Mucosa of descending colon (tissue), 3 donors: ENCODE data around the gene CCDC12. TPM values are rescaled to one million over a fixed set of nuclear protein-coding genes. Genes with fewer than 3 reads are reported as not detected.

Source experiments
- ATAC-seq: fragments of 200-7000 bp; cut with Tn5 transposase; one replicate; pipeline ENCODE4 v1.9.1; 2020; ENCODE audit warnings: mild to moderate bottlenecking, moderate library complexity
- DNase-seq, 3 donors: peaks; one replicate each; pipeline ENCODE4 v3.0.0-alpha.2; 2020
- H3K36me3 ChIP-seq: fragments of 200-600 bp; one replicate; pipeline ENCODE4 v1.8.0; 2021; ENCODE audit warnings: low read depth, mild to moderate bottlenecking
- H3K4me1 ChIP-seq: fragments of 200-600 bp; one replicate; pipeline ENCODE4 v1.8.0; 2021; ENCODE audit warnings: low read depth, mild to moderate bottlenecking
- H3K4me3 ChIP-seq: fragments of 200-600 bp; one replicate; pipeline ENCODE4 v1.8.0; 2021; ENCODE audit warnings: mild to moderate bottlenecking
- H3K9me3 ChIP-seq: fragments of 200-600 bp; one replicate; pipeline ENCODE4 v1.8.0; 2021; ENCODE audit warnings: mild to moderate bottlenecking
- intact Hi-C, 2 donors: fragments of 100-400 bp; cut with DNase I in 1 of 2; cut with micrococcal nuclease in 1 of 2; formaldehyde crosslinking; loops; one replicate each; pipeline versions ENCODE4 v1.11.0 to v1.11.1; 2022; cut with DNase I, micrococcal nuclease
- total RNA-seq, 3 donors: library from RNA; stranded (reverse); fragmentation: NEBNext Ultra II Directional in 2 of 3; extraction: Animal tissue kit (Norgen Biotek cat#: 25700) in 2 of 3; gene quantifications; one replicate each; pipeline versions ENCODE4 v1.2.1 to v1.2.4, GENCODE V29; 2021 to 2023
- TF ChIP-seq, protein P1 (sequence below): fragments of 200-600 bp; IDR thresholded peaks from one replicate; pipeline ENCODE4 v1.8.0; 2022; ENCODE audit warnings: antibody characterized with exemption, mild to moderate bottlenecking
- donor health status: DM: no; HTN: no; CAD: no; lungs with moderate emphysema.
- donor health status: DM: no; HTN: no; CAD: no.
- donor health status: DM: no; HTN: yes; CAD: no.

CCDC12 gene
- total RNA-seq, 3 donors from 2014 or later, result 40.7 to 59.2 (median 45.0) TPM

DNA sequence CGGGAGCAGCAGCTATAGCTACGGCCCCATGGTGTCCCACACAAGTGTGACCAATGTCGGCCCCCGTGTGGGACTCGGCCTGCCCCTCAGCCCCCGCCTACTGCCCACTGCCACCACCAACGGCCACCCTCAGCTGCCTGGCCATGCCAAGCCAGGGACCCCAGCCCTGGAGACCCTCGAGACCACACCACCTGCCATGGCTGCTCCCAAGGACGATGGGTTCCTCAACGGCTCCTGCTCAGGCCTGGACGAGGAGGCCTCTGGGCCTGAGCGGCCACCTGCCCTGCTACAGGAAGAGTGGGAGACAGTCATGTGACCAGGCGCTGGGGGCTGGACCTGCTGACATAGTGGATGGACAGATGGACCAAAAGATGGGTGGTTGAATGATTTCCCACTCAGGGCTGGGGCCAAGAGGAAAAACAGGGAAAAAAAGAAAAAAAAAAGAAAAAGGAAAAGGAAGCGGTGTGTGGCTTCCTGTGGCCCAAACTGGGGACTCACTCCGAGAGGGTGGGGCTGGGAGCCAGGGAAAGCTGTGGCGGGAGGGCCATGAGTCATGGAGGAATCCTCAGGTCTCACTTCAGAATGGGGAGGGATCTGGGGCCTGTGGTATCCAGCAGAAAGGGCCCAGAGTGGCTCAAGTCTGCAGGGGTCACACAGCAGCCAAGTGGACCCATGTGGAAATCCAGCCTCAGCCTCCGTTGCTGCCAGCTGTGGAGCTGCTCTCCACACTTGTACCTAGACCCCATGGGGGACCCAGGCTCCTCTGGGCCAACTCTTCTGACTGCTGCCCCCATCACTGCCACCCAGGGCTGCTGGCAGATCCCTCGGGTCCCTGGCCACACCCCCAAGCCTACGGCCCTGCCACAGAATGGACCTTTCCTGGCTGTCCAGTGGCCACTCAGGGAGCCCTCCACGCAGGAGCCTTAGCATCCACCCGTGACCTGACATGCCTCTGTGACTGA lies 72.9 kb downstream of the CCDC12 start:
- intact Hi-C loops, result no loop called here
- no peaks in the 10 kb centered on the region for H3K36me3 ChIP-seq
- TF ChIP-seq, protein P1, sequence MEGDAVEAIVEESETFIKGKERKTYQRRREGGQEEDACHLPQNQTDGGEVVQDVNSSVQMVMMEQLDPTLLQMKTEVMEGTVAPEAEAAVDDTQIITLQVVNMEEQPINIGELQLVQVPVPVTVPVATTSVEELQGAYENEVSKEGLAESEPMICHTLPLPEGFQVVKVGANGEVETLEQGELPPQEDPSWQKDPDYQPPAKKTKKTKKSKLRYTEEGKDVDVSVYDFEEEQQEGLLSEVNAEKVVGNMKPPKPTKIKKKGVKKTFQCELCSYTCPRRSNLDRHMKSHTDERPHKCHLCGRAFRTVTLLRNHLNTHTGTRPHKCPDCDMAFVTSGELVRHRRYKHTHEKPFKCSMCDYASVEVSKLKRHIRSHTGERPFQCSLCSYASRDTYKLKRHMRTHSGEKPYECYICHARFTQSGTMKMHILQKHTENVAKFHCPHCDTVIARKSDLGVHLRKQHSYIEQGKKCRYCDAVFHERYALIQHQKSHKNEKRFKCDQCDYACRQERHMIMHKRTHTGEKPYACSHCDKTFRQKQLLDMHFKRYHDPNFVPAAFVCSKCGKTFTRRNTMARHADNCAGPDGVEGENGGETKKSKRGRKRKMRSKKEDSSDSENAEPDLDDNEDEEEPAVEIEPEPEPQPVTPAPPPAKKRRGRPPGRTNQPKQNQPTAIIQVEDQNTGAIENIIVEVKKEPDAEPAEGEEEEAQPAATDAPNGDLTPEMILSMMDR, result no peak
- peak in 1 of 3 donors; percentile 38 for DNase-seq
- no peak overlapping the region for H3K4me3 ChIP-seq
- peaks cover 3% of the 10 kb centered on the region for H3K4me1 ChIP-seq
- H3K9me3 ChIP-seq, result no peaks in the 10 kb centered on the region
- no peak for ATAC-seq

DNA sequence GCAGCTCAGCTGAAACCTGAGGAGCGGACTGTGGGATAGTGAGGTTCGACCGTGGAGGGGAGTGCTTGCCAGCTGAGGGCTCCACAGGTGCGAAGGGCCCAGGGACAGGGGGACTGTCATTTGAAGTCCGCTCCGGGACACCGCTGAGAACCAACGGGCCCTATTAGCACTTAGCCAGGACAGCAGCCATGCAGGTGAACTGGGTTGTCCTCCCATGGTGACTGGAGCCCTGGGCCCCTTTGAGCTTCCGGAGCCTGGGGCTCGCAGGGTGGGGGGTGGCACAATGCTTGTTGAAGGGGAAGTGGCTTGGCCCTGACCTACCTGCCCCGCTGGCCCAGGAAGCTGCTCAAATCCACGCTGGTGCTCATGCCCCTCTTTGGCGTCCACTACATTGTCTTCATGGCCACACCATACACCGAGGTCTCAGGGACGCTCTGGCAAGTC lies 74.3 kb downstream of the CCDC12 start:
- intact Hi-C loops, result no loop called here
- Histone ChIP-seq H3K4me3 (no peak overlapping the region), H3K4me1 (peaks cover 3% of the 10 kb centered on the region), H3K36me3 (no peaks in the 10 kb centered on the region), H3K9me3 (no peaks in the 10 kb centered on the region)
- ATAC-seq, result no peak
- TF ChIP-seq, protein P1, result no peak
- peak in 1 of 3 donors; percentile 24 for DNase-seq

DNA sequence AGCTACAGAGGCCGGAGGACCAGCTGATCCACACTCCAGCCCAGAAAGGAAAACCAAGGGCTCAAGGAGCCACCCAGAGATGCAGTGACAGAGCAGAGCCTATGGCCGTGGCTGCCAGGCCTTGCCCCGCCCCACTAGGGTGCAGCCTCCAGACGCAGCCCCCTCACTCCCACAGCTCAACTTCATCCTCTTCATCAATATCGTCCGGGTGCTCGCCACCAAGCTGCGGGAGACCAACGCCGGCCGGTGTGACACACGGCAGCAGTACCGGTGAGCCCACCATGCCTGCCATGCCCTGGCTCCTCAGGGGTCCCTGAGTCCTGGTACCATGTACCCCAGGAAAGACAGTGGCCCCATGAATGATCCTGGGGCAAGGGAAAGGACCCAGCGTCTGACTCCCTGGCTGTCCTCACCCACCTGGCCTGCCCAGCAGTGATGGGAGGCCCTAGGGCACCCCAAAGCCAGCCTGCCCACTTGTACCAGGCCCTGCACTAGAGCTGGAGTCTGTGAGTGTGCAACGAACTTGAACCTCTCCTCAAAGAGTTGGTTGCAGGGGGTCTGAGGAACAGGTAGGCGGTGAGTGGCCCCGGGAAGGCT lies 74.9 kb downstream of the CCDC12 start:
- intact Hi-C loops, result no loop called here
- H3K4me1 ChIP-seq, result peaks cover 3% of the 10 kb centered on the region
- no peaks in the 10 kb centered on the region for H3K9me3 ChIP-seq
- no peak for ATAC-seq
- H3K4me3 ChIP-seq, result no peak overlapping the region
- peak in 1 of 3 donors; percentile 27 for DNase-seq
- TF ChIP-seq, protein P1, result no peak
- no peaks in the 10 kb centered on the region for H3K36me3 ChIP-seq

DNA sequence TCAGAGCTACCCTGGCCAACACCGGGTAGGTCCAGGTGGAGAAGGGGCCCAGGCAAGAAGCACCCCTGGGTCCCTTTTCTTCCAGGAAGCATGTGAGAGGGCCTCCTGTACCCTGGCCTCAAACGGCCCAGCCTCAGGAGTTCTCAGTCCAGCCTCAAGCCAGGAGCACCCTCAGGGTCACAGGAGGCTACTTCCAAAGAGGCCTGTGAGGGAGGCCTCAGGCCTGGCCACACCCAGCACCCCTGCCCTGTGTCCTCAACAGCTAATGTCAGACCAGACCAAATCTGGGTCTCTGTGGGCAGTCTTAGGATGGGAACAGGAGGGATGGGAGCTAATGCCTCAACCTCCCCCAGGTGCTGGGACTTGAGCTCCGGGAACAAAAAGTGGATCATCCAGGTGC lies 75.5 kb downstream of the CCDC12 start:
- intact Hi-C loops, result no loop called here
- ATAC-seq, result no peak
- peaks cover 3% of the 10 kb centered on the region for H3K4me1 ChIP-seq
- no peak for DNase-seq
- H3K36me3 ChIP-seq, result no peaks in the 10 kb centered on the region
- TF ChIP-seq, protein P1, result no peak
- H3K4me3 ChIP-seq, result no peak overlapping the region
- H3K9me3 ChIP-seq, result no peaks in the 10 kb centered on the region

DNA sequence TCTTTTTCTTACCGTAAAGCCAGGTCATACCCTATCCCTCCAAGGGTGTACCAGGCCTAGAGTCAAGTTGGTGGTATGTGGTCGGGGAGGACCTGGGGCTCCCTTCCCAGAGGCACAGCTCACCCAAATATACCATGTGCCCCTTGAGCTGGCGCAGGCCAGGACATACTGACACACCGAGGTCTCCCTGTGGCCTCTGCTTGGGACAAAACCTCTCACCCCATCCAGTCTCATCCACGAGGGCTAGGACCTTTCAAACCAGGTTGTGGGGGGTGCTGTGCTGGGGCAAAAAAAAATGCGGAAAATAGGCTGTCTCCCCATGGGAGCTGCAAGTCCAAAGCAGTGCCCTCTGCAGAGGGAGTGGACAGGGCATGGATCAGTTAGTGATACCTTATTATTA lies 76.2 kb downstream of the CCDC12 start:
- intact Hi-C loops, result no loop called here
- DNase-seq (no peak), ATAC-seq (no peak)
- Histone ChIP-seq H3K9me3 (no peaks in the 10 kb centered on the region), H3K4me3 (no peak overlapping the region), H3K36me3 (no peaks in the 10 kb centered on the region), H3K4me1 (peaks cover 3% of the 10 kb centered on the region)
- TF ChIP-seq, protein P1, result no peak
